H1 (cell line): ENCODE results near the gene EPHB1. TPM values are rescaled to one million over a fixed set of nuclear protein-coding genes. Genes with fewer than 3 reads are reported as not detected.

Experiments
- CTCF ChIA-PET: fragments of 300-600 bp; sonication (Branson Sonifier 250); formaldehyde crosslinking; loops from one replicate; lab custom pipeline; 2021; ENCODE audit not compliant: partially characterized antibody; lab: Charles Lee
- POLR2A ChIA-PET: fragments of 300-600 bp; sonication (Branson Sonifier 250); formaldehyde crosslinking; loops from one replicate; lab custom pipeline; 2021; ENCODE audit warnings: inconsistent platforms; ENCODE audit not compliant: partially characterized antibody; lab: Charles Lee
- DNase-seq, 2 experiments: peaks; one replicate each; pipeline versions ENCODE4 v3.0.0 to v3.0.0-alpha.2; 2010 to 2022; ENCODE audit warnings: low spot score in 2 of 2, low read depth in 1 of 2, mixed read lengths in 1 of 2
- FAIRE-seq: peaks from 2 replicates; lab custom pipeline; 2011; peaks lifted over from hg19 to GRCh38; lab: Jason Lieb, UNC
- H2AFZ ChIP-seq: 2 replicates; pipeline ENCODE4 v1.8.1; 2012; ENCODE audit warnings: low read length, inconsistent platforms
- H2AK5ac ChIP-seq: 2 replicates; pipeline ENCODE4 v1.6.1; 2013; ENCODE audit warnings: low read depth, low read length
- H2BK120ac ChIP-seq: replicated peaks from 2 replicates; pipeline ENCODE3; 2013; ENCODE audit warnings: low read depth, low read length, inconsistent platforms
- H2BK12ac ChIP-seq: 2 replicates; pipeline ENCODE4 v1.6.1; 2013; ENCODE audit warnings: low read depth, low read length
- H2BK15ac ChIP-seq: 2 replicates; pipeline ENCODE4 v1.6.1; 2013; ENCODE audit warnings: low read length
- H2BK20ac ChIP-seq: 2 replicates; pipeline ENCODE4 v1.6.1; 2013; ENCODE audit warnings: low read length
- H2BK5ac ChIP-seq: 2 replicates; pipeline ENCODE4 v1.6.1; 2013; ENCODE audit warnings: low read depth, low read length
- H3K14ac ChIP-seq: 2 replicates; pipeline ENCODE4 v1.6.1; 2013; ENCODE audit warnings: inconsistent platforms; ENCODE audit not compliant: insufficient read length
- H3K18ac ChIP-seq: 2 replicates; pipeline ENCODE4 v1.6.1; 2013; ENCODE audit warnings: low read length; ENCODE audit errors: extremely low read depth
- H3K23ac ChIP-seq: 2 replicates; pipeline ENCODE4 v1.6.1; 2013; ENCODE audit warnings: inconsistent platforms; ENCODE audit not compliant: insufficient read length
- H3K23me2 ChIP-seq: 2 replicates; pipeline ENCODE4 v1.6.1; 2013; ENCODE audit warnings: low read depth, low read length
- H3K27ac ChIP-seq: 2 replicates; pipeline ENCODE4 v1.6.1; 2011; ENCODE audit warnings: low read depth, low read length, inconsistent platforms
- H3K27me3 ChIP-seq, 4 experiments: replicated peaks in 1 of 4; 1 replicate in 1 of 4; 2 replicates in 3 of 4; pipeline versions ENCODE4 v1.6.1 to v1.8.1; 2011 to 2013; ENCODE audit warnings: low read length in 3 of 4, mild to moderate bottlenecking in 3 of 4, inconsistent platforms in 2 of 4, mixed read lengths in 2 of 4, moderate library complexity in 1 of 4; ENCODE audit not compliant: control insufficient read depth in 3 of 4, insufficient read depth in 3 of 4; ENCODE audit errors: extremely low read depth in 1 of 4
- H3K36me3 ChIP-seq, 4 experiments: 2 replicates each; pipeline versions ENCODE4 v1.6.1 to v1.8.1; 2011 to 2013; ENCODE audit warnings: mild to moderate bottlenecking in 4 of 4, low read length in 3 of 4, moderate library complexity in 2 of 4, control low read depth in 1 of 4, inconsistent platforms in 1 of 4; ENCODE audit not compliant: insufficient read depth in 4 of 4, control insufficient read depth in 2 of 4
- H3K4ac ChIP-seq: replicated peaks from 2 replicates; pipeline ENCODE3; 2013; ENCODE audit warnings: low read length, low read depth, mixed read lengths, inconsistent platforms; ENCODE audit not compliant: insufficient read length
- H3K4me1 ChIP-seq, 4 experiments: replicated peaks in 1 of 4; 1 replicate in 1 of 4; 2 replicates in 3 of 4; pipeline versions ENCODE4 v1.6.1 to v1.8.1; 2011 to 2013; ENCODE audit warnings: low read length in 3 of 4, inconsistent platforms in 2 of 4, mixed read lengths in 1 of 4; ENCODE audit not compliant: insufficient read depth in 4 of 4, control insufficient read depth in 3 of 4
- H3K4me2 ChIP-seq, 2 experiments: 2 replicates each; pipeline versions ENCODE4 v1.6.1 to v1.8.1; 2011 to 2013; ENCODE audit warnings: low read depth in 2 of 2, low read length in 2 of 2, control low read depth in 1 of 2, inconsistent platforms in 1 of 2, mild to moderate bottlenecking in 1 of 2; ENCODE audit not compliant: insufficient read depth in 1 of 2
- H3K4me3 ChIP-seq, 4 experiments: fragments of 200-600, 300-600 bp in 1 of 4; sonication (generic), shearing (Covaris generic), sonication (Bioruptor Twin) in 1 of 4; 2 replicates each; pipeline versions ENCODE4 v1.5.1 to v1.8.1; 2011 to 2016; ENCODE audit warnings: low read length in 4 of 4, low read depth in 3 of 4, control low read depth in 2 of 4, inconsistent platforms in 2 of 4, mild to moderate bottlenecking in 2 of 4, mixed read lengths in 1 of 4, moderate library complexity in 1 of 4; ENCODE audit not compliant: insufficient read depth in 2 of 4; ENCODE audit errors: extremely low read depth in 1 of 4
- H3K56ac ChIP-seq: replicated peaks from 2 replicates; pipeline ENCODE3; 2013; ENCODE audit warnings: low read depth, mild to moderate bottlenecking, mixed read lengths, low read length, inconsistent platforms; ENCODE audit not compliant: insufficient read length
- H3K79me1 ChIP-seq: 2 replicates; pipeline ENCODE4 v1.6.1; 2013; ENCODE audit warnings: low read depth, low read length, control low read depth
- H3K79me2 ChIP-seq, 2 experiments: 2 replicates each; pipeline versions ENCODE4 v1.6.1 to v1.8.1; 2012 to 2013; ENCODE audit warnings: low read length in 2 of 2, mild to moderate bottlenecking in 2 of 2, inconsistent platforms in 1 of 2; ENCODE audit not compliant: insufficient read depth in 2 of 2, control insufficient read depth in 1 of 2
- H3K9ac ChIP-seq, 4 experiments: replicated peaks in 1 of 4; 1 replicate in 1 of 4; 2 replicates in 3 of 4; pipeline versions ENCODE4 v1.6.1 to v1.8.1; 2011 to 2013; ENCODE audit warnings: low read depth in 3 of 4, low read length in 3 of 4, control low read depth in 2 of 4, mild to moderate bottlenecking in 2 of 4, moderate library complexity in 2 of 4, inconsistent platforms in 1 of 4; ENCODE audit errors: extremely low read depth in 1 of 4
- H3K9me3 ChIP-seq, 2 experiments: 2 replicates each; pipeline versions ENCODE4 v1.6.1 to v1.8.1; 2012 to 2013; ENCODE audit warnings: mild to moderate bottlenecking in 2 of 2, moderate library complexity in 2 of 2, control low read depth in 1 of 2, inconsistent platforms in 1 of 2, low read depth in 1 of 2, low read length in 1 of 2, mixed read lengths in 1 of 2; ENCODE audit not compliant: insufficient read depth in 2 of 2
- H4K20me1 ChIP-seq, 2 experiments: replicated peaks in 1 of 2; 2 replicates each; pipeline versions ENCODE3 to v1.8.1; 2011 to 2013; ENCODE audit warnings: inconsistent platforms in 2 of 2, low read length in 2 of 2, mild to moderate bottlenecking in 1 of 2; ENCODE audit not compliant: insufficient read depth in 2 of 2, control insufficient read depth in 1 of 2
- H4K5ac ChIP-seq: 2 replicates; pipeline ENCODE4 v1.6.1; 2013; ENCODE audit warnings: low read length, low read depth, mixed read lengths, inconsistent platforms; ENCODE audit not compliant: insufficient read length
- H4K8ac ChIP-seq: 2 replicates; pipeline ENCODE4 v1.8.0; 2013; ENCODE audit warnings: mild to moderate bottlenecking, moderate library complexity, low read length, inconsistent platforms; ENCODE audit not compliant: insufficient read depth; ENCODE audit errors: extremely low read depth
- H4K91ac ChIP-seq: replicated peaks from 2 replicates; pipeline ENCODE3; 2013; ENCODE audit warnings: low read length, mixed read lengths, inconsistent platforms; ENCODE audit not compliant: insufficient read length
- JUND ChIP-seq: IDR thresholded peaks from 2 replicates; pipeline ENCODE4 v1.6.1; 2011; ENCODE audit warnings: mild to moderate bottlenecking, improper control_type of control experiment, low read length
- NANOG ChIP-seq: IDR thresholded peaks from 2 replicates; pipeline ENCODE4 v1.6.1; 2011; ENCODE audit warnings: low read length, low read depth, mild to moderate bottlenecking, inconsistent platforms; ENCODE audit not compliant: insufficient read depth, poor library complexity, severe bottlenecking
- WGBS, 2 experiments: shearing (Covaris generic) in 1 of 2; methylation state at CpG; one replicate each; pipeline versions ENCODE4 v1.1.6 to v1.1.7; 2013 to 2015; ENCODE audit warnings: low lambda C conversion rate in 2 of 2, mixed read lengths in 2 of 2, inconsistent platforms in 1 of 2, low coverage in 1 of 2, missing lambda C conversion rate in 1 of 2; ENCODE audit not compliant: insufficient replicate concordance in 2 of 2, insufficient coverage in 1 of 2, insufficient read length in 1 of 2; ENCODE audit errors: extremely low coverage in 1 of 2, missing lambda C conversion rate in 1 of 2; 5-methylcytosine and 5-hydroxymethylcytosine counted together
- polyA plus RNA-seq, 7 experiments: library from polyadenylated mRNA; depleted of rRNA in 3 of 7; stranded (reverse) in 5 of 7; unstranded in 2 of 7; fragments of >200 nt in 5 of 7; fragments of 200-250 nt in 2 of 7; gene quantifications; 1 replicate in 5 of 7; 2 replicates in 1 of 7; 4 replicates in 1 of 7; pipeline versions ENCODE4 v1.2.1 to v1.2.3, GENCODE V29; 2011 to 2013; ENCODE audit warnings: missing spikeins in 2 of 7, mixed read lengths in 2 of 7
- total RNA-seq: library from RNA; stranded (reverse); fragmentation: NEBNext Ultra II Directional; extraction: Animal tissue kit (Norgen Biotek cat#: 25700); gene quantifications from 2 replicates; pipeline ENCODE4 v1.2.1, GENCODE V29; 2021

EPHB1 gene
- total and polyA plus RNA-seq, 2 of the 8 experiments (the other 6 are each of a cell fraction or from before 2014, with no cell fraction given), result 3.5 to 5.9 TPM

DNA sequence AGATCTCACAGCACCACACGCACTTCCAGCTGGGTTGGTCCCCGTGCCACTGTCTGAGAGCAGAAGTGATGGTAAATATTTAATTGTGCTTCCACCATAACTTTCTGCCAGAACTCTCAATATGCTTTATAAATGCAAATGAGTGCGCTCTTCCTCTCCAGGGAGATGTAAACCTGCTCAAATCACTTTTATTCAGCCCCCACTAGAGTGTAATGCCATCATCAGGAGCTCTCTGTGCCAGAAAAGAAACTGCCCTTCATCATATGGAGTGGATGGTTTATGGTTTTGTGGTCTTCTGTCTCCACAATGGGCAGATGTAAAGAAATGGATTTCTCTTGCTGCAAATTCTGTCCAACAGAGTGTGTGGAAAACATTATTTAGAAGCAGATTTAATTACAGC is 127.0 kb downstream of the EPHB1 start:
- Histone ChIP-seq H2BK20ac (no peak overlapping the region), H3K56ac (no peak overlapping the region), H2BK12ac (no peak overlapping the region), H3K27ac (no peak overlapping the region), H3K27me3 (no peaks in the 10 kb centered on the region), H3K9me3 (peaks cover 2 to 7% of the 10 kb centered on the region in 2 experiments; a peak in 3 of 4 replicates), H4K91ac (no peak overlapping the region), H2BK120ac (no peak overlapping the region), H2AFZ (no peak overlapping the region), H3K23me2 (no peaks in the 10 kb centered on the region), H3K4me2 (no peak overlapping the region), H4K20me1 (no peaks in the 10 kb centered on the region), H3K4ac (no peak overlapping the region), H2BK5ac (no peak overlapping the region), H3K23ac (no peak overlapping the region), H3K36me3 (no peaks in the 10 kb centered on the region), H3K79me1 (no peaks in the 10 kb centered on the region), H3K9ac (no peak overlapping the region), H3K4me1 (no peaks in the 10 kb centered on the region), H3K14ac (no peak overlapping the region), H4K8ac (no peak overlapping the region), H2BK15ac (no peak overlapping the region), H3K4me3 (no peak overlapping the region), H2AK5ac (no peak overlapping the region), H3K79me2 (no peaks in the 10 kb centered on the region), H4K5ac (no peak overlapping the region), H3K18ac (no peak overlapping the region)
- ChIA-PET CTCF (interaction anchor here (0.6 to 1.5 kb wide), 4 partner anchors 26 to 459 kb away, joined by 3 read pairs; no protein-coding TSS in a partner anchor), POLR2A (no interaction called here)
- FAIRE-seq, result no peak
- WGBS, 2 experiments, result 89% methylated on average over 3 of the region's 3 CpGs; no CpG with 5 or more reads in 1 of the 2 experiments
- DNase-seq, result no peak
- TF ChIP-seq NANOG, result no peak
- TF ChIP-seq JUND, result no peak
